DMS153 (cell line): ENCODE results near the gene NRROS.
"Not testable (repeated sequence)": the region's sequence is repeated elsewhere in the genome, so short reads cannot be mapped to it uniquely, and the experiment has no call there.

Experiments
- DNase-seq: peaks from one replicate; lab custom pipeline; 2025; lab: John Stamatoyannopoulos, UW

Gene NRROS

DNA sequence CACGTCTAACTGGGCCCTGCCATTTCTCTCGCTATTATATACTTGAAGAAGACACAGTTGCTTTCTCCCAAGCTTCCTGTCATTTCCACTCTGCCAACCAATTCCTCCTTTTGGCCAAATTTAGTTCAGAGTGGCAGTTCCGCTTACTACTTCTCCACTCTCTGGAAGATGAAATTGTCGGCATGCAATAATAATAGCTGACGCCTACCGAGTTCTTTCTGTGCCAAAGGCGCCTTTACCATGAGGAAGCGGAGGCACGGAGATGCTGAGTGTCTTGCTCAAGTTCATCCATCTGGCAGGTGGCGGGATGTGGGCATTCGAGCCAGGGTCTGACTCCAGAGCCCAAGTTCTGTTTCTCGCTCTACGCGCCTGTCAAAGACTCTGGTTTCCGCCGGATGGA is 14.6 kb upstream of the NRROS start:
- DNase-seq, result no peak

DNA sequence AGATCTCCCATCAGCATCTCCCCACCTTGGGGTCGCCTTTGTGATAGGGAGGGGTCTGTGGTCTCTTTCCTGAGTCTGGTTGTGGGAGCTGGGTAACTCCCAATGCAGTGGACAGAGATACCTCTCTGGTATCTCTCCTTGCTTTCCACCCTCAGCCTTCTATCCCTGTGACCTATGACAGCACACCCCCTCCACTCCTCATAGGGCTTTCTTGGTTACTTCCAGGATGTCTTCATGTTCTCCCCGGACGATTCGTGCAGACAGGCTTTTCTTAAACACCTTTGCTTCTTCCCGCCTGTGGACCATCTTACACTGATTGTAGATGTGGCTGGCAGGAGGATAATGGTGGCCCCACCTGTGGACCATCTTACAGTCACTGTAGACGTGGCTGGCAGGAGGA is 14.2 kb upstream of the NRROS start:
- no peak for DNase-seq

DNA sequence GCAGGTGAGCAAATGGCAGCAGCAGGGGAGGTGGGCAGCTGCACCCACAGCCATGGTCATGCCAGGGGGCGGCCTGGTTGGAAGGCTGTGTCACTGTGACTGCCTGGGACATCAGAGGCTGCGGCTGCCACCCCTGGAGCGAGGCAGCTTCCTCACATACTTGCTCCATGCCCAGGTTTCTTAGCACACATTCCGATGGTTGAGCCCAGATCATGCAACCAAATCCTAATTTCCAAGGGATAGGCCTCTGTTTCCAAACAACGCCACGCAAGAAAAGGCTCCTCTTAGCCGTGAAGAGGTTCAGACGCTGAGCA is 11.6 kb upstream of the NRROS start:
- no peak for DNase-seq

DNA sequence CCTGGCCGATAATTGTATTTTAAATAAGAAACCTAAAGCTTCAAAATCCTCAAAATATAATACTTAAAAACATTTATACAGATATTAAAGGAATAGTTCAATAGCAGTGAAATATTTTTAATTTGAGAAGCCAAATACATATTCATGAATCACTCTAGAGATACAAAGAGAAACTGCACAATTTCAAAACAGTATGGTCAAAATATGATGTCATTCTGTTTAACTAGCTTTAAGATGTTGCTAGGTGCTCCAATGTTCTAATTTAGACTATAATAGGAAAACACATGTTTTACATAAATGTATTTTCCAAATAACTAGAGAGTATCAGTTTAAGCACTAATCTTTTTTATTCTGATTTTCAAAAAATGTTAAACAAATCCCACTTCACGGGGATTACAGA is 10.3 kb upstream of the NRROS start:
- DNase-seq, result no peak

DNA sequence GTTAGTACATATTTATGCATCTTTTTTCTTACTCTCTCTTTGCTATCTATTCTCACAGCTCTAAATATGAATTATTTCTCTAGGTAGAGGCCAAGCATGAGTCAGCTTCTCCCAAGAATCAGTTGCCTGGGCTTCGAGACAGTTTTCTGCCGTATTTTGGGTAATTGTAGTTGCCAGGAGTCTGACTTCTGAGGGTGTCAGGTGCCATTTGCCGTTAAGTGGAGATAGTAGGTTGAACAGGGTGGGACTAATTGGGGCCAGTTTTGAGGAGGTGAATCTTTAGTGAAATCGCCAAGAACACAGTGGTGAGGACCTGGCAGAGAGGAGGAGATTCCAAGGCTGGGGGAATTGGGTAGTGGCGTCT is 7.8 kb upstream of the NRROS start:
- DNase-seq, result no peak

DNA sequence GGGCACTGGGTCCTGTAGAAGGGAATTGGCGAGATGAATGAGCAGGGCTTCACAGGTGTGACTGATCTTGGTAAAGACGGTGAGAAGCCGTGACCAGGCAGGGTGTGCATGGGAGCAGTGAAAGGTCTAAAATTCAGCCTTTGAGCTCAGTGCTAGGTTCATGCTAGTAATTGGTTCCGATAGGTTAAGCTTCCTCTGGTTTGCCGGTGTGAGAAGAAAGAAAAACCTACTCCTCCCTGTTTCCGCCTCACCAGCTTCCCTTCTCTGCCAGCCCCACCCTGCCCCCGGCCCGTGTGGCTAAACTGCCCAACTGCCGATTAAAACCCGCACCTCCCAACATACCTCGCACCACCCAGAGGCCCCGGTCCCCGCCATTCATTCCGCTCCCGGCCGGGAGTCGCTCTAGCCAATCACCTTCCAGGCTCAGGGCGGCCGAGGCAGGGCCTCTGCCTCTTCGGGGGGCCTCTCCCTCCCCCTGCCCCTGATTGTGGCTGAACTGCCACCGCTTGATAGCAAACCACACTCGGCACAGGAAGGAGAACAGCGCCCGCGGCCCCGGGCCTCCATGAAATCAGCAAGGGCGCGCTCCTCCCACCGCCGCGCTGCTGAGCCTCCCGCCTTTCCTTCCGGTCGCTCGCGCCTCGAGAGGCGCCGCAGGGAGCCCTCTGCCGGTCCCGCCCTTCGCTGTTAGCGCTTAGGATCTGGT is 7.3 kb upstream of the NRROS start:
- DNase-seq, result peak; percentile 97

DNA sequence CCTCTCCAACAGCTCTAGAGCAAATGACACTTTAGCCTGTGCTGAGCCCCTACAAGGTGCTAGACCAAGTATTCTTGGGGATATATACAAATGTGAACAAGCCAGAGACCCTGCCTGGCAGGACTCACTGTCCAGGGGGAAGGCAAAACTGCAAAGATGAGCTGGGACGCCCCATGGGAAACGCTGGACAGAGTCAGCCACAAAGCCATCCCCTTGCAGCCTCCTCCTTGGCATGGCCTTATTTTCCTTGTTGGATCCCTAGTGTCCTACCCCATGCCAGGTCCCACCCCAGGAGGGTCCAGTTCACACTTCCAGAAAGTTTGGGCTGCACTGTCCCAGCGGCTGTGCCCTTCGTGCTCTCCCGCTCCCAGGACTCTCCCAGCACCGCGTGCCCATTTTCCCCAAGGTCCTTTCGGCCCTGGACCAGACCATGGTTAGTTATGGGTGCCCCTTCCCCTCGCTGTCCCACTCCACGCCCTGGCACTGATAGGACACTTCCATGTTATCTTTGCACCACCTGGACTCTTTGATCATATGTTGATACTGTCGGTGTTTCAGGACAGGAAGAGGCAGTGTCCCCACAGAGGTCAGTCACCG is 5.8 kb upstream of the NRROS start:
- DNase-seq, result no peak

DNA sequence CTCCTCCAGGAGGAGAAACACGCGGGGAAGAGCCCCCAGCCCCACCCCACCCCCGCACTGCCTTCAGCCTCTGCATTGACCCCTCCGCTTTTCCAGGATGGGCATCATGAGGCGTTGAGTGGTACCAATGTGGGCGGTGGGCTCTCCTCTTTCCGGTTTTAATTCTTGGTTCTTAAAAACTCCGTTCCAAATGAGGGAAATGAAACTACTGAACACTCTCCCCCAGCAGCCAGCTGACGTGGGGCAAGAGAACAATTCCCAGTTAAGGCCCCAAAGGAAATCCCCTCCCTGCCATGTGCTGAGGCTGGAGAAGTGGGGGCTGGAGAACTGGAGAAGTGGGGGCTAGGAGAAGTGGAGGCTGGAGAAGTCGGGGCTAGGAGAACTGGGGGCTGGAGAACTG is 5.3 kb upstream of the NRROS start:
- no peak for DNase-seq

DNA sequence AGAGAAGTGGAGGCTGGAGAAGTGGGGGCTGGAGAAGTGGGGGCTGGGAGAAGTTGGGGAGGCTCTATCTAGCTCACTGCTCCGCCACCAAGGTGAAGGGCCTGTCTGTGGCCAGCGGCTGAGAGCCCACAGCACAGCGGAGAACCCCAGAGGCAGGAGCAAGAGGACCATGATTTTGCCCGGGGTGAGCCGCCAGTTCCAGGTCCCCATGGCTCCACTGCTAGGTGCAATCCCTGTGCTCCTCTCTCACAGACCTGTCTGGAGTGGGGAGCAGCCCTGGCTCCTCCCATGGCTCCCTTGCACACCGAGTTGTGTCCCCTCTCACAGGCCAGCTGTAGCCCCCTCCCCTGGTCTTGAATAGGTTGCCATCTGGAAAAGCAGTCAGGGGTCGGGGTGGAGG is 4.7 kb upstream of the NRROS start:
- no peak for DNase-seq

DNA sequence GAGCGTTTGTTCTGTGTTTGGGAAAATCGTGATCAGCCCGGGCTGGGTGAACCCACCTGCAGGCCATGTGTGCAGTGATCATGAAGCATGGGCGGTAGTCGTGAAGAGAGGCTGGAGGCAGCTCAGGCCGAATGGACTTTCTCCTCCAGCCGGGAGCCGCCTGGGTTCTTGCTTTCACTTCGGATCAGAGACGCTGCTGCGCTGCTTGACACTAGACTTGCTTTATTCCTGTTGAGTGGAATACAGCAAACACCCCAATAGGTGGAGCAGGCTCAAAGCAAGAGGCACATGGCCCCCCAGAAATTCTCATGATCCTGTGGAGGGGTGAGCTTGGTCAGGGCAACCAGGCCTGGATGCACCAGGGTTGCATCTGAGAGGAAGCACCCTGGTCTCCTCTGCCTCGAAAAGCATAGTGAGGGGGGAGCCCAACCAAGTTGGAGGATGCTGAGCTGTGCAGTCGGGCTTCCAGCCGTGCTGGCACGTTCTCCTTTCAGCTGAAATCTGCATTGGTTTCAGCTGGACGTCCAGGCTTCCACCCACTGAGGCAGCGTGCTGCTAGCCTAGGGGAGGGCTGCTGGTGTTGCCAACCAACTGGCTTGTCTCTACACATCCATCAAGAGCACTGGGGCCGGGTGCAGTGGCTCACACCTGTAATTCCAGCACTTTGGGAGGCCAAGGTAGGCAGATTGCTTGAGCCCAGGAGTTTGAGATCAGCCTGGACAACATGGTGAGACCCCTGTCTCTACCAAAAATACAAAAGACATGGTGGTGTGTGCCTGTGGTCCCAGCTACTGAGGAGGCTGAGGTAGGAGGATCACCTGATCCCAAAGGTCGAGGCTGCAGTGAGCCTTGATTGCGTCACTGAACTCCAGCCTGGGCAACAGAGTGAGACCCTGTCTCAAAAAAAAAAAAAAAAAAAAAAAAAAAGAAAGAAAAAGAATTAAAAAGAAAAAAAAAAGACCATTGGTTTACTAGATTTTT is 2.8 kb upstream of the NRROS start:
- no peak for DNase-seq

DNA sequence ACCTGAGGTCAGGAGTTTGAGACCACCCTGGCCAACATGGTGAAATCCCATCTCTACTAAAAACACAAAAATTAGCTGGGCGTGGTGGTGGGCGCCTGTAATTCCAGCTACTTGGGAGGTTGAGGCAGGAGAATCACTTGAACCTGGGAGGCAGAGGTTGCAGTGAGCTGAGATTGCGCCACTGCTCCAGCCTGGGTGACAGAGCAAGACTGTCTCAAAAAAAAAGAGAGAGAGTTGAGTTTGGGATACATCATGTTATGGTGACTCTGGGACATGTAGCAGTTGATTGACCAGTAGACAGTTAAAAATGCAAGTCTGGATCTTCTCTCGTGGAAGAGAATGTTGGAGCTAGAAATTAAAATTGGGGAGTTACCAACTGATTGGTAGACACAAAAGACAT is 1.6 kb upstream of the NRROS start:
- DNase-seq, result not testable (repeated sequence)

DNA sequence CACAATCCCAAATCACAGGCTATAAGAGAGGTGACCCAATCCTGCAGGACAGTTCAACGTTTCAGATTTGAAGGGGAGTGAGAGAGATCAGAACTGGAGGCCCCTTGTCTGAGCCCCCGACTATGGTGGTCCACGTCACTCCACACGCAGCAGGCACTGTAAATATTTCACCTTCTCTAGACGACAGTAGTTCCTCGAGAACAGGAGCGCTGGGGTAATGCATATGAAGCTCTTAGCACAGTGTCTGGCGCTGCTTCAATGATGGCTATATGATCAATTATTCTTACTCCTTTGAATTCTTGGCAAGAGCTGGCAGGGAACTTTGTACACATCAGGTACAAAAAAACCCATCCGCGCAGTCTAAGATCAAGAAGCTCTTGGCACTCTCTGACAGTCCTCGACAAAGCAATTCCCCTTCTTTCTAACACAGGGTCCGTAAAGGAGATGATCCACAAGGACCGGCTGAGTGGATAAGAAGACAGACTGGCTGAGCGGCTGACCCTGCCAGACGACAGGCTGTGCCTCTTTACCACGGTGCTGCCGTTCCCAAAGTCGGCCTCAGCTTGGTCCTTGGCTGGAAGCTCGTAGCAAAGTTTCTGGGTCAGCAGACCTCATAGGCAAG is 522 bp upstream of the NRROS start:
- DNase-seq, result no peak

DNA sequence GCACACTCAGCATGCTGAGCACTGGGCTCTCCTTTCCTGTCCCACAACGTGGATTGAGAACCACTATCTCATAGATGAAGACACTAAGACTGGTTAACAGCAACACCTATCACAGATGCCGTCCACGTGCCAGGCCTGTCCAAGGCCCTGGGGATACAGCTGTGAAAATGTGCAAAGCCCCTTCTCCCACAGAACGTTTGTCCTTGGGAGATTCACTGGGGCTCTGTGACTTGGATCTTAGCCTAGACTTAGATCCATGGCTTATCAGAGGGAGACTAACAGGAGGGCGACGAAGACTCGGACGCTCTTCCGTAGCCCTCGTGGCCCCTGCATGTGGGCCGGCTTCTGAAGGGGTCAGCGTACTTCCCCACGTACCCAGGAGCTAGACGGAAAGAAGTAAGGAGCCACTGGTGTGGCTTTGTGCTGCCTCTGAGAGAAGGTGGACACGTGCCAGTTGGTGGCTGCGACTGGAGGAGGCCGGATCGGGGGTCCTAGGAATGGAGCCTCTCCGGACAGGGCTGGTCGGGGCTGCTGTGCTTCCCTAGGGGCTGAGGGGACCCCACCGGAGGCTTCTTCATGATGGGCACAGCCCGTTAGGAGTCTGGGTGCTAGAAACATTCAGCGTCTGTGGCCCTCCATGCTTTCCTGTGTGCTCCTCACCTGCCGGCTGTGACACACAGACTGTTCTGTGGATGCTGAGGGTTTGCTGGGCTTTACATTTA is 964 bp downstream of the NRROS start:
- DNase-seq, result no peak

DNA sequence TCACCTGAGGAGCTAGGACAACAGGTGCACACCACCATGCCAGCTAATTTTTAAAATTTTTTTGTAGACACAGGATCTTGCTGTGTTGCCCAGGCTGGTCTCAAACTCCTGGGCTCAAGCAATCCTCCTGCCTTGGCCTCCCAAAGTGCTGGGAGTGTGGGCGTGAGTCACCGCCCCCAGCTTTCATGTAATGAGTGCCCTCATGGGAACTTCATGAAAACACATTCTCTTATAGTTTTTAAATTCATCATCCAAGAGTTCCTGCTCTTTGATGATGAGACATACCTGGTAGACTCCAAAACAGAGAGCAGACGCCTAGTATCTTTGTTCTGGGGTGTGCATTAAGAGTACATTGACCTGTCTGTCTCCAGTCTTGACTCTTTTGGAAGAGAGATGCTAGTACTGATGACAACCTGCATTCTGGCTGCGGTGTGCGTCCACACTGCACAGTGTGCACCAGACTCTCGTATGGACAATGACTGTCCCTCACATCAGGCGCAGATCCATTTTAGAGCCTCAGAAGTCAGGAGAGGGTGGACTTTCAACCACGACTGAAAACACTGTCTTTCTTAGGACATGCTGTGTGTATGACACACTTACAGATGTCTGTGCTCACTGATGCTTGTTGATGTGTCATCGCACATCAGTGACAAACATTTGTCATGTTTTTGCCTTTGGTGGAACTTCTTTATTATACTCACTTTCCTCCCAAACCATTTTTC is 2.0 kb downstream of the NRROS start:
- no peak for DNase-seq

DNA sequence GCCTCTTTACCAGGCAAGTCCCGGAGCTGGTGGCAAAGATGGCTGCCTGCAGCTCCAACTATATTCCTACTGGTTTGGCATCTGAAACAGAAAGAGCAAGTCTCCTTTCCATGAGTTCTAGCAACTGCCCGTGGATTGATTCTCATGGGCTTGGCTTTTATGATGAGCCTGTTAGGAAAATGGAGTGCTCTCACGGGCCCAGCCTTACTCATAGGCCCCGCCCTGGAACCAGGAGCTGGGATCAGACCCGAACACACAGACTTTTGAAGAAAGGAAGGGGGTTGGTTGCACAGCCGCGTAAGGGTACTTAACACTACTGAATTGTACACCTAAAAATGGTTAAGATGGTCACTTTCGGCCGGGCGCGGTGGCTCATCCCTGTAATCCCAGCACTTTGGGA is 2.9 kb downstream of the NRROS start:
- no peak for DNase-seq

DNA sequence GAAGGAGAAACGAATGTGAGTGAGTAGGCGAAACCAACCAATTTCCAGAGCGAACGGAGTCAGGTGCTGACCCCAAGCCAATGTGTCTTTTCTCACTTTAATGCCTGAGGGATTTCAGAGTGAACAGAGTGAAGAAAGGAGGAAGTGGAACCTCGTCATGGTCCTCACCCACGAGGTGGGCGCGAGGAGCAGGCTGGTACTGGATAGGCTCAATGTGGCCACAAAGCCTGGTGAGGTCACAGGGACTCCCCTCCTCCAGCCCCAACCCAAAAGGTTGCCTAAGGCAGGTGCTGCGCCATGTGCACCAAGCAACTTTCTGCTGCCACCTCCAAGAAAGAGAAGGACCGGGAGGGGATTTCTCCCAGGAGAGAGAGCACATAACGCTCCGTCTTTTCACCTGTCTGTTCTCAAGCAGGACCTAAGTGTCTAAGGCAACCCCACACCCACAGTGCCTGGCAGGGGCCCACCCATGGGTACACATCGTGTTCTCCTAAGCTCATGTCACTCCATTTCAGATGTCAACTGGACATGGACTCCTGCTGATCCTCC is 3.8 kb downstream of the NRROS start:
- no peak for DNase-seq

DNA sequence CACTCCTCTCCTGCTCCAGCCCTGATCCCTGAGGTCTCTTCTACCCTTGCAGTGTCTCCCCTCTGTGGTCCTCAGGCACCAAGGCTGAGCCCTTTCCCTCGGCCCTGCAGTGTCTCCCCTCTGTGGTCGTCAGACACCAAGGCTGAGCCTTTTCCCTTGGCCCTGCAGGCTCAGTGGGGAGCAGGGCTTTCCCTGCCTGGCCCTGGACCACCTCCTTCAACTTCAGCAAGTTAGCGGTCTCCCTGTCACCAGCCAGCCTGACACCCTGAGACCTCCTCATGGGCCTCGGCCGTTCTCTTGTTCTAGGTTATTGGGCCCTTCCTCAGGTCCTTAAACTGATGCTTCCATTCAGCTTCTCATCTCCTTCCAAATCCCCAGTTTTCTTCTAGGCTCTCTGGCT is 4.3 kb downstream of the NRROS start:
- no peak for DNase-seq

DNA sequence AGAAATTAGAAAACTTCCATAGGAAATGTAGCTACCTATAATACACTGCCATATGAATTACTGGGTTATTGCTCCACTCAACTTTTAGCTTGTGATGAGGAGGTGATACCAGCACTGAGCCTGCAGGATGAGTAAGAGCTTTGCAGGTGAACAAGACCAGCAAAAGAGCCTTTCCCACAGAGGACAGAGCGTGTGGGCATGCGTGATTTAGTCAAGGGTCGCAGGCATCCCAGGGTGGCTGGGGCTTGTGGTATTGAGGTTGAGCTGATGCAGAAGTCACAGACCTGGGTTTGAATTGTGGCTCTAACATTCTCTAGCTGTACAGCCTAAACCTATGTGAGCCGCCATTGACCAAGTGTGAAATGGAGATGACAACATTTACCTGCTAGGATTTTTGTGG is 5.6 kb downstream of the NRROS start:
- DNase-seq, result no peak

DNA sequence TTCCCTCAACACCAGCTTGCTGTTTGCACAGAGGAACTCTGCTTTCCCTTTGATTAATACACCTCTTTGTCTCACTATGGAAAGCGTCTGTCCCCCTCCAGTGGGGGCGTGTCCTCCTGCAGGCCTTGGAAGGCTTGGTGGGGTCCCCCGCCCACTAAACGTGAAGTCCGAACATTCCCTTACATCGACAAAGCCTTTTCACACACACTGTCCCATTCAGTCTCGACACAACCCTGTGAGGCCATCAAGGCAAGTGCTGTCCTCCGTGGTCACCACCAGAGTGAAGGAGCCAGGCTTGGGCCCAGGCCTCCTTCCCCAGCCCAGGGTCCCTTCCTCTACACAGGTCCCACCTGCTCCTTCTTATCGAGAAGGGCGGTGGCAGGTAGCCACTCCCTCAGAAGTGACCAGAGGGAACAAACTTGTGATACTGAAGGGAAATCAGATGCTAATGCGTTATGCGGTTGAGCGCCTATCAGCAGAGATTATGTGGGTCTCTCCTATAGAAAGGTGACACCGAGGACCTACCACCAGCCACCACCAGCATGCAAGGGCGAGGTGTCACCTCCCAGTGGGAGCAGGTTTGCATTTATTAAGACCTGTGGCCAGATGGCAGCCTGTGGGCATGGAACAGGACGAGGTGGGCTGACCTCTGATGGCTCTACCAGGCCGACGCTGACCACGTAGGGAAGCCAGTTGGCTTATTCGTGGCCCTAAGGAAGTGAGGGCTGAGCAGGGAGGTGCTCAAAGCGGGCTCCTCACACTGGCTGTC is 6.6 kb downstream of the NRROS start:
- no peak for DNase-seq

DNA sequence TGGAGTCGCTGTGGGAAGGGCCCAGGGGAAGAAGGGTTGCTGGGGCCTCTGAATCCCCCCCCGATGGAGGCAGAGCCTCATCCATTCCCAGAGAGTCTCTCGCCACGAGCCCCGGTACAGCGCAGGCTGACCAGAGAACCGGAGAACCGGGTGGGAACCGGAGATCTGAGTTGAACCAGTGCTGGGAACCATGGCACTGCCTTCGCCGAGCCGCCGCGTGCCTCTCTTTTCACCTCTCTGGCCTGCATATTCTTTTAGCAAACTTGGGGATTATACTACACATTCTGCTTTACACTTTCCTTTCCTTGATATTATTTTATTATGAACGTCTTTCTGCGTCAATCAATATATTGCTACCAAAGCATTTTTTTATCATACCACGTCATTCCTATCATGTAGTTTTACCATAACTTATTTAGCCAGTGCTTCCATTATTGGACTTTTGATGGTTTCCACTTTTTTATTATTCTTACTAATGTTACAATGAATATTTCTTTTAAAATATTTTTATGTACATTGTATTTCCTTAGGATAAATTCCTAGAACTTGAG is 7.2 kb downstream of the NRROS start:
- no peak for DNase-seq
